GM19324 (cell line): ENCODE measurements around the gene TRAPPC2L.

Experiments
- ATAC-seq: cut with Tn5 transposase; IDR thresholded peaks from one replicate; pipeline ENCODE4 v1.9.1; 2021; ENCODE audit warnings: mild to moderate bottlenecking, moderate library complexity; ENCODE audit not compliant: unreplicated experiment, low FRiP score

TRAPPC2L gene

DNA sequence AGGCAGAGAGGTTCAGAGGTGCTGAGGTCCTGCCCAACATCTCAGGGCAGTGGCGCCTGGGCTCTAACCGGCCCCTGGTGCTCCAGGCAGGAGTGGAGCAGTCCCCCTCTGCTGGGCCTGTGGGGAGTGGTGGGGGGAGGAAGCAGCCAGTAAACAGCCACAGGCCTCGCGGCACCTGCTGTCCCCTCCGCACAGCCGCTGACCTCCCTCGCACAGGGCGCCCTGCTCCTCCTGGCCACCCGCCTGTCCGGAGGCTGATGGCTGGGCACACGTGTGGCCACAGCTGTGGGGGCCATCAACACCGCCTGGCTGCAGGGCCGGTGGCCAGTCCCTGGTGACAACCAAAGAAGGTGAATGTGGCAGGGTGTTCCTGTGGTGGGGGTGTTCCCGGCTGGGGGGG is 46.3 kb downstream of the TRAPPC2L start:
- no peak for ATAC-seq

DNA sequence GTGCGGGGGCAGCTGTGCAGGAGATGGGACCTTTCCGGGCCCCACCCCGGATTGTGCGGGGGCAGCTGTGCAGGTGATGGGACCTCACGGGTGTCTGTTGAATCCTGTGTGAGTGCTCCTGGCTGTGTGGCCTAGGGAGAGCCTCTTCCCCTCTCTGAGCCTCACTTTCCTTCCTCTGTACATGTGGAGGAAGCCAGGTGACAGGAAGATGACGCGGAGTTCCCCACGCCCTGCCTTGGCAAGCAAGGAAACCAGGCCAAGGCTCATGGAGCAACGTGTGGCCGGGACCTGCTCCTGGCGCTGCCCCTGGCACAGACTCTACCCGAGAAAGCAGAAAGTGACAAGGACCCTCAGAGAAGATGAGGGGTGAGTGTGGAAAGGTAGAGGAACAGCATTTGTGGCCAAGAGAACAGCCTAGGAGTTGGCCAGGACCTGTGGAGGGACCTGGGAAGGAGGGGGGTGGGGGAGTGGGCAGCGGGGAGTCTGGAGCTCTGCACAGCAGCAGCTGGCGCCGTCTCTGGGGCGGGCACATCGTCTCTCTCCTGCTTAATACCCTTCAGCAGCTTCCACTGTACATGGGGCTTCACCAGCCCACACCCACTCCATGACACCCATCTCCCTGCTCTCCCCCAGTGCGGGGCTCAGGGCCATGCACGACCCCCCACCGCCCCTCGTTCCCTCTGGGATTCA is 47.9 kb downstream of the TRAPPC2L start:
- ATAC-seq, result no peak

DNA sequence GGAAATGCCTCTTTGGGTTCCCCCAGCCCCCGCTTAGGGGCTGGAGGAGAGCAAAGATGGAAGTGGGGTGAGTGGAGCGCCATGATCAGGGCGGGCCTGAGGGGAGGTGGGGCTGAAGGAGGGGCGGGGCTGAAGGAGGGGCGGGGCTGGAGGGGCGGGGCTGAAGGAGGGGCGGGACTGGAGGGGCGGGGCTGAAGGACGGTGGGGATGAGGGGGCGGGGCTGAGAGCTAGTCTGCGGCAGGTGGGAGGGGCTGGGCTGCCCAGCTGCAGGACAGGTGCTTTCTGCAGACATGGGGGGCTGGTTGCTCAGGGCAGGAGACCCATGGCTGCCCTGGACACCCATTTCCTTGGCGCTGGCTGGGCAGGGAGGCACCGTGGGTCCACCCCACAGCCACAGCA is 48.6 kb downstream of the TRAPPC2L start:
- no peak for ATAC-seq

DNA sequence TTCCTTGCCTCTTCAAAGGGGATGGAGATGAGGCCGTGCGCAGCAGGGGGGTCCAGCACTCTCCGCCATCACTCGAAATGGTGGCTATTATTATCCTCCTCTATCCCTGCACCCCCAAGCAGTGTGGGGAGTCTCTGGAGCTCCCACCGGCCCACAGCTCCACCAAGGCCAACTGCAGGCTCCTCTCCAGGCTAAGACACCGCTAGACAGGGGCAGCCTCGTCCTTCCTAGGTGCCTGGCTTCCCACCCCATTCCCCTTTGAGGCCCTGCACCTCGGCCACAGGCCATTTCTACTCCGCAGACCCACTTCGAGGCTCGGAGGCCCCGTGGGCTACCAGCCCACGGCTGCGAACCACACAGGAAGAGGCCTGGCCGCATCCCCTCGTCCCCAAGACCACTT is 49.1 kb downstream of the TRAPPC2L start:
- ATAC-seq, result no peak

DNA sequence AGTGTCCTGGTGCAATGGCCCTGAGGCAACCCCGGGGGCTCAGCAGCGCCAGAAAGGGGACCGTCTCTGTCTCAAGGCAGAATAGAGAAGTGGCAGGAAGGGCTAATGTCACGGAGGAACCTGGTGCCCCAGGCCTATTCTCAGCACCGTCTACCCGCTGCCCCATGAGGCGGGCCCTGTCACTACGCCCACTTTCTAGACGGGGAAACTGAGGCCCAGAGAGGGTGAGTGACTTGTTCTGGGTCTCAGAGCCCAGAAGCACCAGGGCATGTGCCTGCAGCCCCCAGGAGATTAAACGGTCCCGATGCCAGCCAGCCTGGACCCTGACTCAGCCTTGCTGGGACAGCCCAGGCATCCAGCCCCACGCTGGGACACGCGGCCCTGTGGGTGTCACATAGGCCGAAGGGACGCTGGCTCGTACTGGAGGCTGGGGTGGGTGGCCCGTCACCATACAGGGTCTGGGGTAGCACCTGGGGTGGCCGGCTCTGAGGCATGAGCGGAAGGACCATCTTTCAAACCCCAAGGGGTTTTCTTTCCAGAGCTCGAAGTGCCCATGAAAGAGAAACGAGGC is 49.7 kb downstream of the TRAPPC2L start:
- no peak for ATAC-seq

DNA sequence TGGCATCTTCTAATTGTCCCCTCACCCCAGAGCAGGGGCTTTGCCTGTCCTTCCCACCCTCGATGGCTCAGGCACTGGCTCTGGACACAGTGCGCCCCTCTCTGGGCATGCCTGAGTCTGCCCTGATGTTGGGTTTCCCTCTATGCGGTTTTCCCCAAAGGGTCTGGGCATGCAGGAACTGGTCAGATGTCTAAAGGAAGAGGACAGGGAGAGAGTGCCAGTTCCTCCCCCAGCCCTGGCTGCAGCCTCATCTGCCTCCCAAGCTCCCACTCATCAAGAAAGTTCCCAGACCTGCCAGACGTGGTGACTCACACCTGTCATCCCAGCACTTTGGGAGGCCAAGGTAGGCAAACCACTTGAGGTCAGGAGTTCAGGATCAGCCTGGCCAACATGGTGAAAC is 50.8 kb downstream of the TRAPPC2L start:
- no peak for ATAC-seq

DNA sequence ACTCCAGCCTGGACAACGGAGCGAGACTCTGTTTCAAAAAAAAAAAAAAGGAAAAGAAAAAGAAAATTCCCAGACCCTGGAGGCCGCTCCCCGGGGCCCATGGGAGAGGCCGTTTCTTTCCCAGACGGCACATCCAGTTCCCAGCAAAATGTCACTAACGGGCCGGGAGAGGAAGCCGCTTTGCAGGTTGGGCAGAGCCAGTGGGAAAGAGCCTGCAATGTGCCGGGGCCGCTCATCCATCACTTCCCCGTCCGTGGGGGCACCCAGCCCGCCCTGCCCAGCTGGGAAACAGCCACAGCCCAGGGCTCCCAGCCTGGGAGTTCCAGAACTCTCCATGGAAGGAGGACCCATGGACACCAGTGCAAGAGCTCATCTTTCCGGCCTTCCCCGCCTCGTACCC is 51.4 kb downstream of the TRAPPC2L start:
- no peak for ATAC-seq

DNA sequence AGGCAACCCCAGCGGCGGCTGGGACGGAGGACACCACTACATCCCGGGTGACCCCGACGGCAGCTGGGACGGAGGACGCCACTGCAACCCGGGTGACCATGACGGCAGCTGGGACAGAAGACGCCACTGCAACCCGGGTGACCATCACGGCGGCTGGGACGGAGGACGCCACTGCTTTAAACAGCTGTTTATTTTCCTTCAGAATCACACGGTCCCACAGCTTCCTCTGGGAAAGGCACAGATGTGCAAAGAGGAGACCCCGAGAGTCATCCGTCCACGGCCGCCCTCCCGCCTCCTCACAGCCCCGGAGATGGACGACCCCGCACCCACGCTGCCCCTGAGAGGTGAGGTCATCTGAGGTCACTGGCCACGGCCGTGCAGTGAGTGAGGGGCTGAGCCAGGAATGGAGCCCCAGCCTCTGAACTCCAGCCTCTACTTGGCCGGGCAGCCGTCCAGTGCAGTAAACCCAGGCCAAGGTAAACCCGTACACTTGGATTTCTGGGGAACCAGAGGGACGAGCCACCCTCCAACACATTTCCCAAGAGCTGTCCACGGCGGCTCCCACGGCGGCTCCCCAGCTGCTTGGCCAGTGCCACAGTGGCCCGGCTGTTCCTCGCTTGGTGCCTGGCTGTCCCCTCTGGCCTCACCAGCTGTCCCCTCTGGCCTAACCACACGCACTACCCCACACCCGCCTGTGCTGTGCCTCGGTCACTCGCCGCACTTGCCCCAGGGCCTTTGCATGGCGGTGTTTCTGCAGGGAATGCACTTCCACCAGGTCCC is 52.7 kb downstream of the TRAPPC2L start:
- no peak for ATAC-seq

DNA sequence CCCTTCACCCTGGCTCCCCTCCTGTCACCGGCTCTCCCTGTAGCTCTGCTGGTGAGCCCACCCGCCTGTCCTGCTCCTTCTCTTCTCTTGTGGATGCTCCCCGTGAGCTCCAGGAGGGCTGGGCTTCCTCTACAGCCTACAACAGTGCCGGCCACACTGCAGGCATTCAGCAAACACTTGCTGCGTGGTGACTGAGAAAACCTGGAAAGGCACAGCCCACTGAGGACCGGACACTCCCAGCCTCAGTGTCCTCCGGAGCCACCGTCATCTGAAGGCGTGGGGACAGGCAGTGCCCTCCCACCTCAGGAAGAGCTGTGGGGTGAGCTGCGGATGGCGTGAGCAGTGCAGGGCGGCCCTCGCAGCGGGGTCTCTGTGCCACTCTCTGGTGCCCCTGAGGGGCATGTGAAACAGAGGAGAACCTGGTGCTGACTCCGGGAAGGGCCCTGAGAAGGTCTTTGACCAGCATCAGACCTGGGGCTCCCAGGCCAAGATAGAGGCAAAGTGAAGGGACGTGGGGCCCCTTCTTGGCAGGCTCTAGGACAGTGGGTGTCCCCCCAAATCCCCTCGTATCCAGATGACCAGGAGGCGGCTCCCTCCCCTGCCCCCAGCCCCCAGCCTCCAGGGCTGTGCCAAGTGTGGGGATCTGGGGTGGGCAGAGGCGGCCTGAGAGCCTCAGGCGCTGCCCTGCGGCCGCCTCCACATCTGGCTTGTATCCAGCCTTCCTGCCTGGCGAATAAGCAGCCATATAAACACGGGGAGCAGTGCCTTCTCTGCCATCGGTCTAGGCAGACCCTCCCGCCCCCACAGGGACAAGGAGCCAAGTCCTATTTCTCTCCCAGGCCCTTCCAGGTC is 53.6 kb downstream of the TRAPPC2L start:
- no peak for ATAC-seq

DNA sequence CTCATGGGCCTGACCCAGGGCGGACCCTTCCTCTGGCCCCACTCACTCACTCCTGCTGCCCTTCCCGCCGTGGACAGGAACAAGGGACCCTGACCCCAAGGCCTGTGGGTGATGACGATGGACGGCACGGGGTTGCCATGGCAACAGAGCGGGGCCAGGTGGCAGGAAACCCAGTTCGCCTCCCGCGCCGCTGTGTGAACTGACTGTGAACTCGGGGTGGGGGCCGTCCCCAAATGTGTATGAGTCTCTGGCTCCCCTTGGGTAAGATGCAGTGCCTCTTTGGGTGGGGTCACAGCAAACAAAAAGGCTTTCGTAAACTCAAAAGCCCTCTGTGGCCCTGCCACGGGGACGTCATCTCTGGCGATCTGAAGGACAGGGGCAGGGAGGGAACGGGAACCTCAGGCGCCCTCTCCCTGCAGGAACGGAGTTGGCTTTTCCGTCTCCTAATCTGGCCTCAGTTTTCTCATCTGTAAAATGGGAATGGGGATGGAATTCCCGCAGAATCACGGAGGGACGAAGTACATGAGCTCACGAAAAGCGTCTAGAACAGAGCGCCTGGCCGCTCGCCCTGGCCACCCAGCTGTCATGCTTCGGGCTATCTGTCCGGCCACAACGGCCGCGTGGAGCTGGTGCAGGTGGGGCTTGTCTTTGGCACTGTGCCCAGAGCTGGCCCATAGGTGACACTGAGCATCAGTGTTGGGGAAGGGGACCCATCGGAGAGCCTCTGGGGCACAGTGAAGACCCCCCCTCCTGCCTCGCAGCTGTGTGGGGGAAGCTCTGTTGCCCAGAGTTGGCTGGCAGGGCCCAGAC is 54.4 kb downstream of the TRAPPC2L start:
- ATAC-seq, result no peak

DNA sequence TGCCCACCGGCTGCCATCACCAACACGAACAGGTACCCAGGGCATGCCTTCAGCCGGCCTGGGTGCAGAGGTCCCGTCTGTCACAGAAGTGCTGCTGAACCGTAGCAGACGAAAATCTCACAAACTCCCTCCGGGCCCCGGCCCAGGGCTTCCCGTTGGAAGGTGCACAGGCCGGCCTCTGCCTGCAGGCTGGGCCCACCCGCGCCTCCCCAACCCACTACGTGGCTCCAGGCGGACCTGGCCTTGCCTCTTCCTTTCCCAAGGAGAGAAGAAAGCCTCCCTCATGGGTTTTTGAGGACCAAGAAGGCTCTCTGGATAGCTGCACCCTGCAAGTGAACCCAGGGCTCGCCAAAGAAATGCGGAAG is 55.0 kb downstream of the TRAPPC2L start:
- no peak for ATAC-seq
